Measurements from ENCODE around the gene BIRC7. TPM values are rescaled to one million over a fixed set of nuclear protein-coding genes. Genes with fewer than 3 reads are reported as not detected.
A peak's percentile ranks its signal among the peaks of the same experiment; 100 is the strongest.

Gene BIRC7
- total RNA-seq, 1 donor from 2014 or later = 0.50 TPM

- no peaks in the 10 kb centered on the region for H3K36me3 Mint-ChIP-seq (ENCODE audit: low read depth)
- peak overlapping the region; percentile 98 for H3K27ac Mint-ChIP-seq (ENCODE audit: unreplicated experiment)
- peaks cover 53% of the 10 kb centered on the region for H3K4me1 Mint-ChIP-seq (ENCODE audit: low read depth)
These were observed 2.7 kb upstream of the BIRC7 start for GRCh38 chr20:63233061-63233344.

GRCh38 chr20:63233924-63234323 lies 1.8 kb upstream of the BIRC7 start:
- DNase-seq (ENCODE audit: low spot score) = no peak
- Mint-ChIP-seq H3K9me3 (ENCODE audit: low read depth) (no peaks in the 10 kb centered on the region), H3K36me3 (ENCODE audit: low read depth) (no peaks in the 10 kb centered on the region), H3K4me3 (ENCODE audit: unreplicated experiment) (no peak overlapping the region), H3K4me1 (ENCODE audit: low read depth) (peaks cover 53% of the 10 kb centered on the region), H3K27me3 (ENCODE audit: low read depth) (no peaks in the 10 kb centered on the region), H3K27ac (ENCODE audit: unreplicated experiment) (no peak overlapping the region)
- no peak for TF ChIP-seq CTCF (IDR thresholded peaks at IDR 0.05)

More at GRCh38 chr20:63233061-63233344, 2.7 kb upstream of the BIRC7 start:
- H3K27me3 Mint-ChIP-seq (ENCODE audit: low read depth) = no peaks in the 10 kb centered on the region
- H3K4me3 Mint-ChIP-seq (ENCODE audit: unreplicated experiment) = no peak overlapping the region
- H3K9me3 Mint-ChIP-seq (ENCODE audit: low read depth) = no peaks in the 10 kb centered on the region
- TF ChIP-seq CTCF (IDR thresholded peaks at IDR 0.05) = no peak
- no peak for DNase-seq (ENCODE audit: low spot score)

- DNase-seq (ENCODE audit: low spot score) = no peak
These were observed 859 bp upstream of the BIRC7 start for GRCh38 chr20:63234693-63235398.

GRCh38 chr20:63236116-63236837 lies 572 bp downstream of the BIRC7 start:
- H3K9me3 Mint-ChIP-seq (ENCODE audit: low read depth) = no peaks in the 10 kb centered on the region
- H3K27me3 Mint-ChIP-seq (ENCODE audit: low read depth) = no peaks in the 10 kb centered on the region
- H3K36me3 Mint-ChIP-seq (ENCODE audit: low read depth) = no peaks in the 10 kb centered on the region
- no peak for DNase-seq (ENCODE audit: low spot score)
- H3K27ac Mint-ChIP-seq (ENCODE audit: unreplicated experiment) = no peak overlapping the region
- no peak for TF ChIP-seq CTCF (IDR thresholded peaks at IDR 0.05)
- no peak overlapping the region for H3K4me3 Mint-ChIP-seq (ENCODE audit: unreplicated experiment)
- H3K4me1 Mint-ChIP-seq (ENCODE audit: low read depth) = peaks cover 38% of the 10 kb centered on the region

More at GRCh38 chr20:63234693-63235398, 859 bp upstream of the BIRC7 start:
- Mint-ChIP-seq H3K4me1 (ENCODE audit: low read depth) (peaks cover 49% of the 10 kb centered on the region), H3K36me3 (ENCODE audit: low read depth) (no peaks in the 10 kb centered on the region), H3K4me3 (ENCODE audit: unreplicated experiment) (no peak overlapping the region), H3K27ac (ENCODE audit: unreplicated experiment) (no peak overlapping the region), H3K9me3 (ENCODE audit: low read depth) (no peaks in the 10 kb centered on the region), H3K27me3 (ENCODE audit: low read depth) (no peaks in the 10 kb centered on the region)
- peak; percentile 60 for TF ChIP-seq CTCF (IDR thresholded peaks at IDR 0.05)

- DNase-seq (ENCODE audit: low spot score) = no peak
- H3K4me1 Mint-ChIP-seq (ENCODE audit: low read depth) = peaks cover 21% of the 10 kb centered on the region
- no peaks in the 10 kb centered on the region for H3K36me3 Mint-ChIP-seq (ENCODE audit: low read depth)
- no peak overlapping the region for H3K27ac Mint-ChIP-seq (ENCODE audit: unreplicated experiment)
- no peaks in the 10 kb centered on the region for H3K9me3 Mint-ChIP-seq (ENCODE audit: low read depth)
- no peaks in the 10 kb centered on the region for H3K27me3 Mint-ChIP-seq (ENCODE audit: low read depth)
- no peak for TF ChIP-seq CTCF (IDR thresholded peaks at IDR 0.05)
- H3K4me3 Mint-ChIP-seq (ENCODE audit: unreplicated experiment) = no peak overlapping the region
These were observed 2.3 kb downstream of the BIRC7 start for GRCh38 chr20:63238031-63238430.

Data from chondrocyte (in vitro differentiated cells).